ENCODE data around the gene SLC45A1.

SLC45A1 gene

DNA sequence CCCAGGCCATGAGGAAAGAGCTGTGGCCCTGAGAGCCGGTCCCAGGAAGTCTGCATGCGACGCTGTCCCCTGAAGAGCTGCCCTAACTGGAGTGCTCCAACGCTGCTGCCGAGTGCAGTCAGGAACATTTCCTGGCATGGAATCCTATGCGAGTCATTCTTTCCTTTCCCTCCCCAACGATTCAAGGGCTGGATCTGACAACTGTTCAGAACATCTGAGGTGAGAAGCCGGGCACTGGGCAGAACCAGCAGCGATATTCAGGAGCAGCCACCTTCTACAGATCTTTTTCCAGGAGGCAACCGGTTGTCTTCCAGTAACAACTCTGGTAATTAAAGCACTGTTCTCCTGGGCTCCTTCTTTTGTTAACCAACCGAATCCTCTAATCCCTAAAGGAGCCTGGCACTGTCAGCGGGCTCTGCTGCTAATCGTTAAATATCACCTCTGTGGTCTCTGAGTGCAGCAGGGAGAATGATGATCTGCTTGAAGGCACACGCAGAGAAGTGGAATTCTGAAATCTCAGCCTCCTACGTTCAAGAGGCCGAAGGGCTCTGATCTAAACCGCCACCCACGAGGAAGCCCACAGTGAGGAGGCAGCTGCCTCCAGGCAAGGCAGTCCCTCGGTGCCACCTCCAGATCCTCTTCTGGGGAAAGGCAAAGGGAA is 55.8 kb downstream of the SLC45A1 start:
- DNase-seq (ENCODE audit: low spot score), result no peak
- TF ChIP-seq, protein P1, sequence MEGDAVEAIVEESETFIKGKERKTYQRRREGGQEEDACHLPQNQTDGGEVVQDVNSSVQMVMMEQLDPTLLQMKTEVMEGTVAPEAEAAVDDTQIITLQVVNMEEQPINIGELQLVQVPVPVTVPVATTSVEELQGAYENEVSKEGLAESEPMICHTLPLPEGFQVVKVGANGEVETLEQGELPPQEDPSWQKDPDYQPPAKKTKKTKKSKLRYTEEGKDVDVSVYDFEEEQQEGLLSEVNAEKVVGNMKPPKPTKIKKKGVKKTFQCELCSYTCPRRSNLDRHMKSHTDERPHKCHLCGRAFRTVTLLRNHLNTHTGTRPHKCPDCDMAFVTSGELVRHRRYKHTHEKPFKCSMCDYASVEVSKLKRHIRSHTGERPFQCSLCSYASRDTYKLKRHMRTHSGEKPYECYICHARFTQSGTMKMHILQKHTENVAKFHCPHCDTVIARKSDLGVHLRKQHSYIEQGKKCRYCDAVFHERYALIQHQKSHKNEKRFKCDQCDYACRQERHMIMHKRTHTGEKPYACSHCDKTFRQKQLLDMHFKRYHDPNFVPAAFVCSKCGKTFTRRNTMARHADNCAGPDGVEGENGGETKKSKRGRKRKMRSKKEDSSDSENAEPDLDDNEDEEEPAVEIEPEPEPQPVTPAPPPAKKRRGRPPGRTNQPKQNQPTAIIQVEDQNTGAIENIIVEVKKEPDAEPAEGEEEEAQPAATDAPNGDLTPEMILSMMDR (IDR thresholded peaks at IDR 0.05; ENCODE audit: extremely low read depth, missing control alignments), result no peak

DNA sequence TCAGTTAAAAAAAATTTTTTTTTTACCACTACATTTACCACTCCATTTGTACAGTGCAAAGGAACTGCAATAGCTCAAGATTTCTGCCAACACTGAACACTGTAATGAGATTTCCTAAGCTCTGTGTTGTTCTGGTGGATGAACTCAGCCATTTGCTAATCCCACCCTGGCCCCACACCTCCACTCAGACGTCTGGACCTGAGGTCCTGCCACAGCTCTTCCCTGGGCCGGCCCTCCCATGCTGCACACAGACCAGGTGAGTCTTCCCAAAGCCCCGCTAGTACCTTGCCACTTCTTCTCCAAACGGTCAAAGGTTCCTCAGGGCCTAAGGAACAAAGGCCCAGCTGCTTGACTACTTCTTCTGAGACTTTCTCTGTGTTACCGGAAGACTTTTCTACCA is 56.4 kb downstream of the SLC45A1 start:
- TF ChIP-seq, protein P1 (IDR thresholded peaks at IDR 0.05; ENCODE audit: extremely low read depth, missing control alignments), result no peak
- DNase-seq (ENCODE audit: low spot score), result no peak

DNA sequence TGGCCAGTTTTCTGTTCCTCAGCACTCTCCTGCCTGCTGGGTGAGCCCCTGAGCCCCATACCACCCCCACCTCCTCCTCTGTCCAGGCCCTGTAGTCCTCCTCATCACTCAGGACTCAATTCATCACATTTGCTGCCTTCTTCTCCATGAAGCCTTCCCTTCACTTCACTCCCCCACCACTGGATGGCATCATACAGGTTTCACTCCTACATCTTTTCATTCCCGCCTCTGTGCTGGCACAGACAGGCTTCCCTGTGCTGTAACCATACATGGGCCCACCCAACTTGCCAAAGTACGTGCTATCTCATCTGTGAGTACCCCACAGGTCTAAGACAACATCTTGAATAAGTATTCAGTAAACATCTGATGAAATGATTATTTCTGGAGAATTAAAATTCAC is 56.9 kb downstream of the SLC45A1 start:
- TF ChIP-seq, protein P1 (IDR thresholded peaks at IDR 0.05; ENCODE audit: extremely low read depth, missing control alignments), result no peak
- no peak for DNase-seq (ENCODE audit: low spot score)

DNA sequence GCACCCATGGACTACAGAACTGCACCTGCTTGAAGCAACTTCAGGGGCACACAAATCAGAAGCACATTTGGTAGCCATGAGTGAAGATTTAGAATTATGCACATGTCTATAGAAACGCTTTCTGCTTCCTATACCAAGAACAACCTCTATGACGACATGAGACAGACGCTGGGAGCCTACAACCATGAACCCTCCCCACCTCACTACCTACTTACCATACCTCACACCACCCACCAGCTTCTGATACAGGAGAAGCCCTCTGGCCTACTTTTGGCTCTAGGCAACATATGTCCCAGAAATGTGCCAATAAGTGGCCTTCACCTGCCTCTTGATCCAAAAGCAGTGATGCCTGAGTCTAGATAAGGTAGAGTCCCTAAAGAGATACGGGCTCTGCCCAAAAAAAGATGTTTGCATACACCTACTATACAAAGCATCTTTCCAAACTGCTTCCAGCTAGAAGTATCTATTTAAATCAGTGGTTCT is 58.5 kb downstream of the SLC45A1 start:
- TF ChIP-seq, protein P1 (IDR thresholded peaks at IDR 0.05; ENCODE audit: extremely low read depth, missing control alignments), result no peak

DNA sequence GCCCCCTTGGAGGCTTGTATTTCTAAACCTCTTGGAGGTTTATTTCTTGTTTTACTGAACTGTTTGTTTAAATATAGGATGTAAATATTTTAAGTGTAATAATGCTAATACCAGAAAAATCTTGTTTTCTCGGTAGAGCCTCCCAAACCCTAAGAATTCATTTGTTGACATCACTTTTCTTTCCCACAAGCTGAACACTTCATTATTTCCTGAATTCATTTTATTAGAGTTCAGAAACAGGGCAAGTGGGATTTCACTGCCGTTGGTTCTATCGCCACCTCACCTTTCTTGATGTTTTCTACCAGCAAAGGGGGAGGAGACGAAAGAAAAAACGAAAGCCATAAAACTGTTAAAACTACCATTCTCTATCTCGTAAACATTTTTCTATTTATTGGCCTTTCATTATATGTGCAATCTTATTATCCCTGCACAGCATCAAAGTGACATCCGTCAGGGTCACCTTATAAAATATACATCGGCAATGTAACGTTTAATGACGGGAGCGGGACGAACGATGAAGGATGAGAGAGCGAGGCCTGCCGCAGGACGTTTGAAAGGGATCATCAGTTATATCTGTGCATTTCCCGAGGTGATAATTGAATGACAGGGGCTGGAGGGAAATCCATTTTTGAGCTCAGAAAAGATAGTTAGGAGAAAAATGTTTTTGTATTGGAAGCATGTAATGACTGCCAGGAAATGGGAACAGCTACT is 59.5 kb downstream of the SLC45A1 start:
- TF ChIP-seq, protein P1 (IDR thresholded peaks at IDR 0.05; ENCODE audit: extremely low read depth, missing control alignments), result no peak
- DNase-seq (ENCODE audit: low spot score), result no peak

More for the DNA sequence above, 58.5 kb downstream of the SLC45A1 start:
- no peak for DNase-seq (ENCODE audit: low spot score)

DNA sequence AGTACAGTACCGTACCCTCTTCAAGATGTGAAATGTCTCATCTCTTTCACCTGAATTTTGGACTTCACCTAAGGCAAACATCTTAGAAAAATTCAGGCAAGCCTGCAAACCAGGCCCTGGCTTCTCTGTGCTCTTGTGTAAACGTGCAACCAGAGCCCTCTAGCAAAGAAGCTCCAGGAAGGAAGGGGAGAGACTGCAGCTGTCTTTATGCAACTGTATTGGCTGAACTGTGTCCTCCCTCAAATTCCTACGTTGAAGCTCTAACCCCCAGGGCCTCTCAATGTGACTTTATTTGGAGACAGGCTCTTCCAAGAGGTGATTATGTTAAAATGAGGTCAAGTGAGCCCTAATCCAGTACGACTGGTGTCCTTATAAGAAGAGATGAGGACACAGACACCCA is 60.3 kb downstream of the SLC45A1 start:
- no peak for DNase-seq (ENCODE audit: low spot score)
- TF ChIP-seq, protein P1 (IDR thresholded peaks at IDR 0.05; ENCODE audit: extremely low read depth, missing control alignments), result no peak

DNA sequence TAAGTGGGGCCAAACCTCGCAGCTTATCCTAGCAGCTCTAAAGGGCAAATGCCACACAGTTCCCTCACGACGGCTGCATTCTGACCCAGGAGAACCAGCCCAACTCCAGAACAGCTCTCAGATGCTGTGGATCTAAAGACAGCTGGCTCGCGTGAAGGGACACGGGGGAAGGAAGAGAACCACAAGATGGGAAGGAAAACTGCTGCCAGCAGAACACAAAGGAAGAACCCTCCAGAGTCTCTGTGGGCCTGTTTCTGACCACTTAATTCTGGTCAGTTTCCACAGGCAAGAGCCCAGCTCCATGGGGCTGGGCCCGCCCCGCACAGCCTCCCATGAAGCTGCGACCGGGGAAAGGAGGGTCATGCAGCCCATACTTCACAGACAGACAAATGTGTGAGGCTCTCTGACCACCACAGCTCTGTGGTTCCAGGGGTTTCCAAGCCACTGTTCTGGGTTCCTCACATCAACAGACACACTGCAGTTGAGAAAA is 61.1 kb downstream of the SLC45A1 start:
- DNase-seq (ENCODE audit: low spot score), result no peak
- TF ChIP-seq, protein P1 (IDR thresholded peaks at IDR 0.05; ENCODE audit: extremely low read depth, missing control alignments), result no peak
